NCI-H1105 treated with DMSO at 0.1 percent for 48 hours (cell line): ENCODE data around the gene PAX2.

Experiments
- DNase-seq: peaks from one replicate; lab custom pipeline; 2025; lab: John Stamatoyannopoulos, UW

The PAX2 gene

GRCh38 chr10:100724531-100725027, 20.8 kb upstream of the PAX2 start:
- DNase-seq: no peak

DNA sequence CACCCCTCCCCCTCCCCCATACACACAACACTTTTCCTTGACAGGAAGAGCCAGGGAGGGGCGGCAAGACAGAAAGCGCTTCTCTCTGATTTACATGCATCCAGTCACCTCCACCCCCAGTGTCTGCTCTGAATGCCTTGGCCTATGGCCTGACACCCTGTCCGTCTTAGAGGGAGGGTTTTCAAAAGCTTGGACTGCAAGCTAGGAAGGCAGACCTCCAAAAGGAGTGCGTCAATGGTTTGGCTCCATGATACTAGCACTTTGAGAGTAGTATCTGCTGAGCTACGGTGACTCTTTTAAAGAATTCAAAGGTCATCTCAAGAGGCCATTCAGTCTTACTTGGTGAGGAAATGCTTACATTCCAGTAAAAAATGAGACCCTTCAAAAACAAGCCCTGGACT, 20.3 kb upstream of the PAX2 start:
- no peak for DNase-seq

GRCh38 chr10:100725869-100726426, 19.4 kb upstream of the PAX2 start:
- DNase-seq: no peak

- DNase-seq: no peak
Measured at GRCh38 chr10:100727808-100728207, 17.6 kb upstream of the PAX2 start.

- DNase-seq: peak; percentile 39
Measured at GRCh38 chr10:100728928-100729861, 16.2 kb upstream of the PAX2 start.

GRCh38 chr10:100729862-100730724, 15.3 kb upstream of the PAX2 start:
- no peak for DNase-seq

DNA sequence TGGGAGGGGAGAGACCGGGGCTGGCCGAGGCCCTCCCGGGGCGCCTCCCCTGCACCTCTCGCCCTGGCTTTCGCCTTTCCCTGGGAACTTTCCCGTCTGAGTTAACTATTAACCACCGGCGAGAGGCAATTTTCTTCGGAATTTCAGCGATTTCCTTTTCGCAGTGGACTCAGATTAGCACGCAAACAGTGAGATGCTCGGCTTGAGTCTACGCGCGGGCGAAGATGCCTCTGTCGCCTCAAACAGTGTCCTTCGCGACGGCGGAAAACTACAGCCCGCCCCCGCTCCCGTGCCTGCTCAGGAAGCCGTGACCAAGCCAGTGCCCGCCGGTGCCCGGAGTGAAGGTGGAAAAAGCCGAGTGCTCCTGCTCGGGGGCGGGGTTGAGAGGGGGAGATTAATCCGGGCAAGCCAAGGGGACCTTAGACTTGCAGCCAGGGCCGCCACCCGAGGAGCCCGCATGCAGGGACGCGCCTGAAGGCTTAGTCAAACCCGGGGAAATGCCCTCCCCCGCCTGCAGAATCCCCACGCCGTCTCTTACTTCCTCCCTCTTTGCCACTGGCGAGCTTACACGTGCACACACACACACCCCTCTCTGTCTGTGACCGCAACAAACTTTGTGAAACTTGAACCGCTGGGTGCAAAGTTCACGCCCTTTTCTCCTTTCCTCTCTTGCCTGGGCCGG, 14.5 kb upstream of the PAX2 start:
- DNase-seq: no peak

DNA sequence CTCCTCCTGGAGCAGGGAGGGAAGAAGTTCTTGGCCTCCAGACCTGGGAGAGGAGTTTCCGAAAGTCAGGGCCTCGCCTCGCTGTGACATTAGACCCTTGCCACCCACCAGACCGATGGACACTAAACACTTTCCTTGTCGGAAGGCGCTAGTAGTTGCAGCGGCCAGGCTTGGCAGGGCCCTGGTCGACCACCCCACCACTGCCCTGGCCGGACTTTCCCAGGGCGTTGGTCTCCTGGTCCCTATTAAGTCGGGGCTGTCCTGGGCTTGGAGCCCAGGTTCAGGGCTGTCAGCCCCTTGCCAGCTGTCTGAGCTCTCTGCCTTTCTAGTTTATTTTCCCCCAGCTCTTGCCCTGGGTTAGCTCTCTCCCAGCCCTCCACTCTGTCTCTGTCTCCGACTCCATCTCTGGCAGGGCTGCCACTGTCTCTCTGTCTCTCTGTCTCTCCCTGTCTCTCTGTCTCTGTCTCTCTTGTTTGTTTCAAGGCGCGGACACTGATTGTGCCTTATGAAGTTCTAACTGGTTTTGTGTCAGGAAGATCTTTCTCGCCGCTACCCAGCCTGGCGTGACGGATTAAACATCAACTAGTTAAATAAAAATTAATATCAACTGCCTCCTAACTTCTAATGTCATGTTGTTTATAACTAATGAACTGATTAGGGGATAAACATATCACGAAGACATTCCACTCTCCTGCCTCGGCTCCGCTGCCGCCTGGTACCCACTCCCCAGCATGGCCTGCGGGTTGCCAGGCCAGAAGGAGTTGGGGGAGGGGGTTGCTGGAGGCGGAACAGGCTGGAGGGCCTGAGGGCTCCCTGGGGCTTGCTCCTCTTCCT, 13.8 kb upstream of the PAX2 start:
- no peak for DNase-seq

DNA sequence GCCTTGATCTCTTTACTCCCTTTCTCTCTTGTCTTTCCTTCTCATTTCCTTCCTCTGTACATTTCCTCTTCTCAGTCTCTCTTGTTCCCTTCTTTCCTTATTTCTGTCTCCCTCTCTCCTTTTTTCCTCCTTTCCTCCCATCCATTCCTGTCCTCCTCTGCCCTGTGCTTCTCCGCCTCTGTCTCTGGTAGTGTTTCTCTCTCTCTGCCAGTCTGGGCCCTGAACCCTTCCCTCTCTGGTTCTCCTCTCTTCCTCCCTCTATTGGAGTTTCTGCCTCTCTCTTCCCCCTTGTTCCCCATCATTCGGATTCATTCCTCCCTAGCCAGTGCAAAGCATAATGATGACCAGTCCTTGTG, 13.2 kb upstream of the PAX2 start:
- no peak for DNase-seq

DNA sequence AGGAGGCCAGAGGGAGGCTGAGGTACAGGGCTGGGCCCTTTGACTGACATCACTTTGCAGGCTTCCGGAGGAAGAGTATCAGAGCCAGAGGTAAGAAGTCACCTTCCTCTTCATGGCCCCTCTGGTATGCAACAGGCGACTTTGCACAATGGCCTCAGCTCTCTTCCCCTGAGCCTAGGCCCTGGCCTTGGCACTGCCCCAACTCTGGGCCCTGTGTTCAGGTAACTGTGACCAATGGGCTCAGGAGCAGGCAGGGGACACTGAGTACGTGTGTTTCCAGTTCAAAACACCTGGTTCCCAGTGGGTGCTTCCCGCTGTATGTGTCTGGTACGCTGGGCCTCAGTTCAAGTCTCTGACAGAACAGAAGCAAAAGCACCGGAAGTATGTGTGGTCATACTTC, 12.1 kb upstream of the PAX2 start:
- DNase-seq: no peak

GRCh38 chr10:100734295-100735086, 10.9 kb upstream of the PAX2 start:
- no peak for DNase-seq

DNA sequence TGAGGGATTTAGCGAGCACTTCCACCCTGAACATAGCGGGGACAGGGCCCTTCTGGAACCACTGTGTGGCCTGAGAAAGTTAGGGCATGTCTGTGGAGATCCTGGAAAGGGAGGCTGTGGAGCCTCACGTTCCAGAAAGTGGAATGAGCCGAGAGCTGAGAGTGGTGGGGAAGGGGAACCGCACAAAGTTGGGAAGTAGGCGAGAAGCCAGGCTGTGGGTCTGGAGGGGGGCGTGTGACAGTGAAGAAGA, 10.4 kb upstream of the PAX2 start:
- DNase-seq: no peak

- DNase-seq: no peak
Measured at GRCh38 chr10:100735337-100736143, 9.8 kb upstream of the PAX2 start.

DNA sequence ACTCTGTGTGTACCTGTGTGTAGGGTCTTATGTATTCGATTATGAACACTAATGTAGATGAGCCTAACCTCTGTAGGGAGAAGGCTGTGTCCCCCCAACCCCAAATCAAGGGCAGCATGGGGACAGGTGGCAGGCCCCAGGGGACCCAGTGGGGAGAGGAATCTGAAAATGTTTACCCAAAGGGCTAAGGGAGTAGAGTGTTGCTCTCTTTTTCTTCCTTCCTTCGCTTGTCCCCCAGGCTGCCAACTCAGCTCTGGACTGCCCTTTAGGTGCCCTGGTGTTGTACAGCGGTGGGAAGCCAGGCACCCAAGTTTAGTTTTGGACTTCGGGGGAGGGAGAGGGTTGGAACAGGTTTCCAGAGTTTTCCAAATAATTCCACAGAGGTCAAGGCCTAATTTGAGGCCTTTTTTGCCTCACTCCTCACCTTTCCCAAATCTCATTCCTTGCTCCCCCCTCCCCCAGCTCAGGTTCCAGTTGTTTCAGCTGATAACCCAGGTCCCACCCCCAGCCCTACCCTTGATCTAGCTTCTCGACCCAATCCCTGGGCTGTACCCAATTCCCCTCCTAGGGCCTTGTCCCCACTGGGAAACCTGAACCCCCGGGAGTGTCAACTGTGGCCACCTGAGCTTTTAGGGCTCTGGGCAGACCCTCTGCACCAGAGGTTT, 9.1 kb upstream of the PAX2 start:
- no peak for DNase-seq

DNA sequence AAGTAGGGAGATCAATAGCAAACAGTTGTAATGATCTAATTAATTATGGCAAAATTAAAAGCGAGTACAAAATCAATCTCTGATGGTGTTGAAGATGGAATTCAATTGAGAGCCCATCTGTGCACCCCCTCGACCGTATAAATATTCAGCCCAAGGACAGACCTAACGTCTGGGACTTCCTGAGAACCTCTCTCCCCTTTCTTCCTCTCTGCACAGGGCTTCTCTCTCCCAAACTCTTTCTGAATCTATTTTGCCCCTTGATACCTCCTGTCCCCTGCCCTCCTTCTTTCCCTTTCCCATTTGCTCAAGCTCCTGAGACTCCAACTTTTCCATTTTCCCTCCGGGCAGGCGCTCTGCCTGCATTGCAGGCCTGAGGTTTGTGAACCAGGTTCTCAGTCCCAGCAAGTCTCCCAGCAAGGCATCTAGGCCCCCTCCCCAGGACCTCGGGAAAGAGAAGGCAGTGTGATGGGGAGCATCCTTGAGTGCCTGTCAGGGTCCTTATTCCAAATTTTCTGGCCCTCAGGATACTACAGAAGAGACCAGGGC, 8.5 kb upstream of the PAX2 start:
- no peak for DNase-seq

DNA sequence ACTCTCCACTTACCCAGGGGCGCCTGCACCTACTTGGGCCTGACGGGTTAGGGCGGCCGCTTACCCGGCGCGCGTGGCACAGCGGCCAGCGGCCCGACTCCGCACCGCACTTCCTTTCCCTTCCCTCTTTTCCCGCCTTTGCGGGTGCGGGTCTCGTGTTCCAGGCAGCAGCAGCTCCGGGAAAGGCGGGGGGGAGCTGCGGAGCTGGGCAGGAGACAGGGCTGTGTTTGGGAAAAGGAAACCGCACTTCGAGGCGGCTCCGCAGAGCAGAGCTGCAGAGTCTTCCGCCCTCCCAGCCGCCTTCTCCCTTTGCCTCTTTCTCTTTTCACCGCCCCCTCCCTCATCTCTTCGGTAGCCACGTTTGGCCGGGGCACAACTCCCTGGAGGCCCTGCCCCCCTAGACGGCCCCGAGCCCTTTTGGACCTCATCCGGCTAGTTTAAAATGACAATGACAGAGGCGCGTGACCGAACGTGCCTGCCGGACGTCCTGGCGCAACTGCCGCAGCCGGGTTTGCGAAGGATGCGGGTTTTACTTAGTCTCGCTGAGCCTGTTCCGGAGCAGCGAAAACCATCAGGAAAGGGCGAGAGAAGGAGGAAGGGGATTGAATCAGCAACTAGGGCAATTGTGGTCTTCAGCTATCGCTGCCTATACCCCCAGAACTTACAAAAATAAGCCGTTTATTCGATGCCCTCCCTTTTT, 7.9 kb upstream of the PAX2 start:
- no peak for DNase-seq

DNA sequence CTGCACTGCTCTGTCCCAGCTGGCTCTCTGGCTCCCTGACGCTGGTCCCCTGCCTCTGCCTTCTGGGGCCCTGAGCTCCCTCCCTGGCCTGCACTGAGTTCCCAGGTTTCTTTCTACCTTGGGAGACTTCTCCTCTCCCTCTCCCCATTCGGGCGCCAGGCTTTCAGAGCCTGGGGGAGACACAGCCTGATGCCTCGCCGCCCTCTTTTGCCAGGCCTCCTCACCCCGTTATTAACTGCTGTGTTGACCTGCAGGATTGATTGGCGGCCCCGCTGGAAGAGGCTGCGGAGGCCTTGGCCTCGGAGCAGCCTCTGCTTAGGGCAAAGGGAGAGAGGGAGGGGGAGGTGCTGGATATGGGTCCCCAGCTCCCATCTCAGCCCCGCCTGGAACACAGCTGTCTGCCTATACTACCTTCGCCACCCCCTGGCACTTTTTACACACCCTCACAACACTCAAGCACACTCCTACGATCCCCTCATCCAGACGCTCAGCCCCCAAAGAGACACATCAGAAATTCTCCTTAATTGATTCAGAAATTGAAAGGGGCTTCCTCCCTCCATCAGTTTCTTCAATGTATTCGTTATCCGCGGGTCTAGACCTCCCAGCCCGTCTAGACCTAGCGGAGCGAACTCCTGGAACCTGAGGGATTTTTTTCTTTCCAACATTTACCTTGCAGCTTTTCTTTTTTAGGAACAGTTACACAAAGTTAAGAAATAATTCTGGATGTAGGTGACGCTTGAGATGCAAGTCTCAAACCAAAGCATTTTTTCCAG, 7.1 kb upstream of the PAX2 start:
- DNase-seq: no peak
